HG03575 (cell line): ENCODE data around the gene GSX1.
"Not testable (repeated sequence)": the region's sequence is repeated elsewhere in the genome, so short reads cannot be mapped to it uniquely, and the experiment has no call there.

Experiments
- ATAC-seq: cut with Tn5 transposase; IDR thresholded peaks from one replicate; pipeline ENCODE4 v1.9.1; 2021; ENCODE audit not compliant: unreplicated experiment, insufficient number of reproducible peaks, low FRiP score; ENCODE audit errors: extremely low read depth

The GSX1 gene

GRCh38 chr13:27791901-27792392 is 336 bp upstream of the GSX1 start:
- no peak for ATAC-seq

- no peak for ATAC-seq
Observed at GRCh38 chr13:27793507-27794367, 1.5 kb downstream of the GSX1 start.

- ATAC-seq: no peak
Observed at GRCh38 chr13:27794368-27794691, 2.0 kb downstream of the GSX1 start.

- ATAC-seq: no peak
Observed at GRCh38 chr13:27794921-27795717, 2.8 kb downstream of the GSX1 start.

- ATAC-seq: no peak
Observed at GRCh38 chr13:27795718-27796019, 3.4 kb downstream of the GSX1 start.

GRCh38 chr13:27796544-27797227 is 4.4 kb downstream of the GSX1 start:
- ATAC-seq: no peak

GRCh38 chr13:27797228-27797624 is 4.9 kb downstream of the GSX1 start:
- ATAC-seq: no peak

- ATAC-seq: no peak
Observed at GRCh38 chr13:27806744-27807387, 14.6 kb downstream of the GSX1 start.

- no peak for ATAC-seq
Observed at GRCh38 chr13:27808851-27809550, 16.7 kb downstream of the GSX1 start.

GRCh38 chr13:27810009-27810408 is 17.7 kb downstream of the GSX1 start:
- ATAC-seq: no peak

GRCh38 chr13:27810461-27810860 is 18.2 kb downstream of the GSX1 start:
- ATAC-seq: no peak

GRCh38 chr13:27813826-27814225 is 21.5 kb downstream of the GSX1 start:
- no peak for ATAC-seq

- ATAC-seq: not testable (repeated sequence)
Observed at GRCh38 chr13:27817832-27818231, 25.5 kb downstream of the GSX1 start.

- ATAC-seq: no peak
Observed at GRCh38 chr13:27820524-27821482, 28.5 kb downstream of the GSX1 start.

GRCh38 chr13:27821566-27821965 is 29.3 kb downstream of the GSX1 start:
- no peak for ATAC-seq

GRCh38 chr13:27822258-27822872 is 30.1 kb downstream of the GSX1 start:
- ATAC-seq: no peak

GRCh38 chr13:27822873-27823311 is 30.6 kb downstream of the GSX1 start:
- no peak for ATAC-seq
